T-helper 17 cell (primary cell): ENCODE measurements around the gene ENDOV. TPM values are rescaled to one million over a fixed set of nuclear protein-coding genes. Genes with fewer than 3 reads are reported as not detected.
A peak's percentile ranks its signal among the peaks of the same experiment; 100 is the strongest.
"Not testable (repeated sequence)": the region's sequence is repeated elsewhere in the genome, so short reads cannot be mapped to it uniquely, and the experiment has no call there.

Experiments
- ATAC-seq: fragments of 150-1000 bp; cut with Tn5 transposase; 2 replicates; pipeline ENCODE4 v1.10.0; 2021; ENCODE audit warnings: mild to moderate bottlenecking, moderate library complexity
- DNase-seq, 3 donors: peaks; one replicate each; pipeline versions ENCODE4 v3.0.0 to v3.0.0-alpha.2; 2020 to 2021
- H3K9me3 ChIP-seq: one replicate; pipeline ENCODE4 v1.7.0; 2013; ENCODE audit warnings: low read length, mild to moderate bottlenecking; ENCODE audit not compliant: control insufficient read depth, poor library complexity, severe bottlenecking
- H3K27ac Mint-ChIP-seq: one replicate; pipeline ENCODE4 v1.8.0; 2022; ENCODE audit warnings: mild to moderate bottlenecking, moderate library complexity, mixed read lengths
- H3K27me3 Mint-ChIP-seq: one replicate; pipeline ENCODE4 v1.8.0; 2022; ENCODE audit warnings: mixed read lengths
- H3K36me3 Mint-ChIP-seq: one replicate; pipeline ENCODE4 v1.8.0; 2022; ENCODE audit warnings: low read depth, mixed read lengths
- H3K4me1 Mint-ChIP-seq: one replicate; pipeline ENCODE4 v1.8.0; 2022; ENCODE audit warnings: mild to moderate bottlenecking, mixed read lengths
- H3K4me3 Mint-ChIP-seq: one replicate; pipeline ENCODE4 v1.8.0; 2022; ENCODE audit warnings: mild to moderate bottlenecking, moderate library complexity, mixed read lengths
- total RNA-seq, 4 donors: library from RNA in 2 of 4; stranded (reverse) in 2 of 4; gene quantifications; one replicate each; pipeline ENCODE4 v1.2.3 and lab custom pipeline; 2022 to 2026

The ENDOV gene
- total RNA-seq, 2 donors from 2014 or later = 14.1 to 24.5 TPM

- Mint-ChIP-seq H3K36me3 (peaks cover 6% of the 10 kb centered on the region), H3K4me1 (peaks cover 14% of the 10 kb centered on the region), H3K27me3 (no peaks in the 10 kb centered on the region), H3K27ac (no peak overlapping the region), H3K4me3 (no peak overlapping the region)
- DNase-seq (no peak), ATAC-seq (no peak)
- no peaks in the 10 kb centered on the region for H3K9me3 ChIP-seq
These were observed 21.0 kb upstream of the ENDOV start for GRCh38 chr17:80393961-80394360.

GRCh38 chr17:80394629-80395216 lies 20.2 kb upstream of the ENDOV start:
- H3K9me3 ChIP-seq = no peaks in the 10 kb centered on the region
- ATAC-seq (no peak), DNase-seq (no peak)
- Mint-ChIP-seq H3K4me3 (no peak overlapping the region), H3K4me1 (peaks cover 14% of the 10 kb centered on the region), H3K27ac (no peak overlapping the region), H3K36me3 (peaks cover 6% of the 10 kb centered on the region), H3K27me3 (no peaks in the 10 kb centered on the region)

GRCh38 chr17:80395402-80396151 lies 19.4 kb upstream of the ENDOV start:
- Mint-ChIP-seq H3K4me1 (peaks cover 17% of the 10 kb centered on the region), H3K4me3 (no peak overlapping the region), H3K27ac (peak overlapping the region; percentile 54), H3K36me3 (peaks cover 7% of the 10 kb centered on the region), H3K27me3 (no peaks in the 10 kb centered on the region)
- H3K9me3 ChIP-seq = no peaks in the 10 kb centered on the region
- DNase-seq (no peak), ATAC-seq (no peak)

- Mint-ChIP-seq H3K27ac (peak overlapping the region; percentile 77), H3K4me3 (no peak overlapping the region), H3K27me3 (no peaks in the 10 kb centered on the region), H3K4me1 (peaks cover 18% of the 10 kb centered on the region), H3K36me3 (peaks cover 9% of the 10 kb centered on the region)
- ATAC-seq = no peak
- H3K9me3 ChIP-seq = no peaks in the 10 kb centered on the region
- DNase-seq = no peak
These were observed 18.6 kb upstream of the ENDOV start for GRCh38 chr17:80396157-80397033.

- no peak for ATAC-seq
- Mint-ChIP-seq H3K4me1 (peaks cover 17% of the 10 kb centered on the region), H3K27me3 (no peaks in the 10 kb centered on the region), H3K4me3 (no peak overlapping the region), H3K27ac (peak overlapping the region; percentile 77), H3K36me3 (peaks cover 5% of the 10 kb centered on the region)
- DNase-seq = no peak
- no peaks in the 10 kb centered on the region for H3K9me3 ChIP-seq
These were observed 18.0 kb upstream of the ENDOV start for GRCh38 chr17:80397034-80397387.

- no peak for ATAC-seq
- Mint-ChIP-seq H3K27ac (peak overlapping the region; percentile 77), H3K4me3 (no peak overlapping the region), H3K27me3 (no peaks in the 10 kb centered on the region), H3K4me1 (peaks cover 17% of the 10 kb centered on the region), H3K36me3 (peaks cover 4% of the 10 kb centered on the region)
- no peaks in the 10 kb centered on the region for H3K9me3 ChIP-seq
- no peak for DNase-seq
These were observed 17.3 kb upstream of the ENDOV start for GRCh38 chr17:80397686-80398085.

GRCh38 chr17:80401086-80401485 lies 13.9 kb upstream of the ENDOV start:
- H3K4me1 Mint-ChIP-seq = peaks cover 15% of the 10 kb centered on the region
- not testable (repeated sequence) for DNase-seq, H3K27me3 Mint-ChIP-seq, H3K36me3 Mint-ChIP-seq, H3K27ac Mint-ChIP-seq, H3K9me3 ChIP-seq, H3K4me3 Mint-ChIP-seq, ATAC-seq

- H3K27ac Mint-ChIP-seq, H3K27me3 Mint-ChIP-seq, ATAC-seq, H3K4me3 Mint-ChIP-seq, H3K36me3 Mint-ChIP-seq, H3K9me3 ChIP-seq, DNase-seq: not testable (repeated sequence)
- peaks cover 11% of the 10 kb centered on the region for H3K4me1 Mint-ChIP-seq
These were observed 12.9 kb upstream of the ENDOV start for GRCh38 chr17:80402102-80402501.

- Mint-ChIP-seq H3K27ac (no peak overlapping the region), H3K36me3 (peaks cover 4% of the 10 kb centered on the region), H3K27me3 (no peaks in the 10 kb centered on the region), H3K4me3 (no peak overlapping the region), H3K4me1 (peaks cover 7% of the 10 kb centered on the region)
- no peaks in the 10 kb centered on the region for H3K9me3 ChIP-seq
- ATAC-seq (no peak), DNase-seq (no peak)
These were observed 12.0 kb upstream of the ENDOV start for GRCh38 chr17:80402959-80403358.

- no peaks in the 10 kb centered on the region for H3K9me3 ChIP-seq
- Mint-ChIP-seq H3K27ac (no peak overlapping the region), H3K36me3 (no peaks in the 10 kb centered on the region), H3K4me3 (no peak overlapping the region), H3K27me3 (peaks cover 15% of the 10 kb centered on the region), H3K4me1 (peaks cover 2% of the 10 kb centered on the region)
- ATAC-seq (no peak), DNase-seq (no peak)
These were observed 8.8 kb upstream of the ENDOV start for GRCh38 chr17:80406146-80406545.

- peaks cover 26% of the 10 kb centered on the region for H3K27me3 Mint-ChIP-seq
- not testable (repeated sequence) for H3K4me3 Mint-ChIP-seq, H3K4me1 Mint-ChIP-seq, DNase-seq, H3K9me3 ChIP-seq, ATAC-seq, H3K36me3 Mint-ChIP-seq, H3K27ac Mint-ChIP-seq
These were observed 7.0 kb upstream of the ENDOV start for GRCh38 chr17:80407917-80408316.

- H3K9me3 ChIP-seq = no peaks in the 10 kb centered on the region
- no peak overlapping the region for H3K4me3 Mint-ChIP-seq
- no peak overlapping the region for H3K27ac Mint-ChIP-seq
- peaks cover 35% of the 10 kb centered on the region for H3K27me3 Mint-ChIP-seq
- DNase-seq (no peak), ATAC-seq (no peak)
- H3K36me3 Mint-ChIP-seq = no peaks in the 10 kb centered on the region
- peaks cover 2% of the 10 kb centered on the region for H3K4me1 Mint-ChIP-seq
These were observed 6.1 kb upstream of the ENDOV start for GRCh38 chr17:80408872-80409271.

- Mint-ChIP-seq H3K36me3 (peaks cover 2% of the 10 kb centered on the region), H3K4me3 (no peak overlapping the region), H3K27me3 (peaks cover 43% of the 10 kb centered on the region), H3K4me1 (peaks cover 9% of the 10 kb centered on the region), H3K27ac (no peak overlapping the region)
- H3K9me3 ChIP-seq = no peaks in the 10 kb centered on the region
- ATAC-seq = no peak
- DNase-seq = no peak
These were observed 5.3 kb upstream of the ENDOV start for GRCh38 chr17:80409626-80410025.
